OCI-LY3 (cell line): ENCODE results near the gene TSPO.

ENCODE experiments used
- H2AFZ ChIP-seq: fragments of 200-600, 300-600 bp; shearing (Covaris generic); 2 replicates; pipeline ENCODE4 v1.6.0; 2014; ENCODE audit warnings: antibody characterized with exemption, low read depth, low read length
- H3K27ac ChIP-seq: fragments of 200-600, 300-600 bp; sonication (generic); 2 replicates; pipeline ENCODE4 v1.5.1; 2014; ENCODE audit warnings: mild to moderate bottlenecking, low read length, moderate library complexity, mixed read lengths
- H3K27me3 ChIP-seq: fragments of 200-600, 300-600 bp; sonication (generic); 2 replicates; pipeline ENCODE4 v1.6.1; 2014; ENCODE audit warnings: low read depth, low read length, mixed read lengths
- H3K36me3 ChIP-seq: fragments of 200-600, 300-600 bp; sonication (generic); replicated peaks from 2 replicates; pipeline ENCODE3; 2014; ENCODE audit warnings: low read depth, low read length, mixed read lengths
- H3K4me1 ChIP-seq: fragments of 300-600, 200-600 bp; sonication (generic); 2 replicates; pipeline ENCODE4 v1.6.1; 2014; ENCODE audit warnings: low read length, mixed read lengths
- H3K4me2 ChIP-seq: fragments of 200-600, 300-600 bp; sonication (generic); 2 replicates; pipeline ENCODE4 v1.6.1; 2014; ENCODE audit warnings: low read length, mixed read lengths
- H3K4me3 ChIP-seq: fragments of 300-600, 200-600 bp; sonication (generic); 2 replicates; pipeline ENCODE4 v1.5.1; 2014; ENCODE audit warnings: antibody characterized with exemption, mild to moderate bottlenecking, low read length, moderate library complexity
- H3K79me2 ChIP-seq: fragments of 300-600, 200-600 bp; shearing (Covaris generic); 2 replicates; pipeline ENCODE4 v1.6.1; 2014; ENCODE audit warnings: mild to moderate bottlenecking, low read length, mixed read lengths
- H3K9ac ChIP-seq: fragments of 300-600, 200-600 bp; shearing (Covaris generic); 2 replicates; pipeline ENCODE4 v1.6.0; 2014; ENCODE audit warnings: mild to moderate bottlenecking, low read length, moderate library complexity
- H3K9me3 ChIP-seq: fragments of 200-600, 300-600 bp; shearing (Covaris generic); 2 replicates; pipeline ENCODE4 v1.6.1; 2014; ENCODE audit warnings: low read length, mixed read lengths; ENCODE audit not compliant: insufficient read depth
- H4K20me1 ChIP-seq: fragments of 200-600, 300-600 bp; sonication (generic); 2 replicates; pipeline ENCODE4 v1.6.1; 2016; ENCODE audit warnings: low read length, mixed read lengths; ENCODE audit not compliant: insufficient read depth
- CTCF ChIP-seq: fragments of 200-600, 300-600 bp; sonication (generic); IDR thresholded peaks from 2 replicates; pipeline ENCODE4 v1.5.1; 2014; ENCODE audit warnings: antibody characterized with exemption, low read length, low read depth
- EZH2phosphoT487 ChIP-seq: fragments of 200-600 bp; shearing (Covaris generic); IDR thresholded peaks from 2 replicates; pipeline ENCODE4 v1.6.1; 2018; ENCODE audit warnings: antibody characterized with exemption, mixed run types, low read depth

Gene TSPO

DNA sequence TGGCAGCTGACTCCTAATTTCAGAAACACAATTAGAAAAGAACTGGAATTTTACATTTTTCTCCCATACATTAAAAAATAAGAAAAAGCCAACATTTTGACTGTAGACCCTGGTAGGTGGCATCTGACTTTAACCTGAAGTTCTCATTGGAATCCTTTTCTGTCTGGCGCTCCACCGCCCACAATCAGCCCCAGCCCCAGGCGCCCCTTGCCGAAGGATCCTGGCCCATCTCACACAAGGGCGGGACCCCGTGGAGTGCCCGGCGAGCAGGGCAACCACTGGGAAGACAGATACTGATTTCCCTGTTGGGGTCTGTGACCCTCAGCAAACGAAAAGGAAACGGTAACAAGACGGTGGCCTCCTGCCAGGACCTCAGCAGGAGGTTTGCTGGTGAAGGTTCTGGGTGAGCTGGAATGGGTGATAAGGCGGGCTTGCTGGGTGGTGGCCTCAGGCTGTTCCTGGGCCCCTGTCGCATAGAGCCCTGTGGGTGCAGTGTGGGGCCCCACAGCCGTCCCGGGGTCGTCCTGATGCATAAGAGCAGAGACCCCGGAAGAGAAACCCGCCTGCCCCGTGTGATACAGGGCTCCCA lies 15.7 kb downstream of the TSPO start:
- no peak overlapping the region for H3K27ac ChIP-seq
- H3K79me2 ChIP-seq: no peaks in the 10 kb centered on the region
- TF ChIP-seq CTCF (no peak), EZH2phosphoT487 (no peak)
- H3K36me3 ChIP-seq: peaks cover 25% of the 10 kb centered on the region
- H3K4me1 ChIP-seq: no peaks in the 10 kb centered on the region
- H3K4me2 ChIP-seq: no peak overlapping the region
- H3K4me3 ChIP-seq: no peak overlapping the region
- no peaks in the 10 kb centered on the region for H3K27me3 ChIP-seq
- no peaks in the 10 kb centered on the region for H4K20me1 ChIP-seq
- H3K9ac ChIP-seq: no peak overlapping the region
- no peak overlapping the region for H2AFZ ChIP-seq
- no peaks in the 10 kb centered on the region for H3K9me3 ChIP-seq

GRCh38 chr22:43168471-43169309 lies 17.3 kb downstream of the TSPO start:
- H3K4me1 ChIP-seq: no peaks in the 10 kb centered on the region

GRCh38 chr22:43169310-43170130 lies 18.2 kb downstream of the TSPO start:
- Histone ChIP-seq H3K27me3 (no peaks in the 10 kb centered on the region), H3K27ac (no peak overlapping the region), H4K20me1 (no peaks in the 10 kb centered on the region), H3K79me2 (no peaks in the 10 kb centered on the region), H3K4me3 (no peak overlapping the region), H2AFZ (no peak overlapping the region), H3K4me1 (no peaks in the 10 kb centered on the region), H3K9ac (no peak overlapping the region), H3K36me3 (peaks cover 46% of the 10 kb centered on the region), H3K9me3 (no peaks in the 10 kb centered on the region), H3K4me2 (no peak overlapping the region)
- TF ChIP-seq EZH2phosphoT487: no peak
- no peak for TF ChIP-seq CTCF

More at GRCh38 chr22:43168471-43169309, 17.3 kb downstream of the TSPO start:
- H3K79me2 ChIP-seq: no peaks in the 10 kb centered on the region
- H3K27ac ChIP-seq: no peak overlapping the region
- TF ChIP-seq CTCF (no peak), EZH2phosphoT487 (no peak)
- H3K4me2 ChIP-seq: no peak overlapping the region
- no peaks in the 10 kb centered on the region for H3K9me3 ChIP-seq
- no peak overlapping the region for H3K9ac ChIP-seq
- H3K4me3 ChIP-seq: no peak overlapping the region
- no peak overlapping the region for H2AFZ ChIP-seq
- H3K27me3 ChIP-seq: no peaks in the 10 kb centered on the region
- H4K20me1 ChIP-seq: no peaks in the 10 kb centered on the region
- H3K36me3 ChIP-seq: peaks cover 38% of the 10 kb centered on the region

- no peak overlapping the region for H3K9ac ChIP-seq
- peaks cover 52% of the 10 kb centered on the region for H3K36me3 ChIP-seq
- no peaks in the 10 kb centered on the region for H3K9me3 ChIP-seq
- no peak overlapping the region for H3K4me3 ChIP-seq
- no peaks in the 10 kb centered on the region for H3K79me2 ChIP-seq
- H3K27ac ChIP-seq: no peak overlapping the region
- no peaks in the 10 kb centered on the region for H4K20me1 ChIP-seq
- TF ChIP-seq CTCF (no peak), EZH2phosphoT487 (no peak)
- no peaks in the 10 kb centered on the region for H3K4me1 ChIP-seq
- H3K4me2 ChIP-seq: no peak overlapping the region
- H2AFZ ChIP-seq: no peak overlapping the region
- H3K27me3 ChIP-seq: no peaks in the 10 kb centered on the region
Observed at GRCh38 chr22:43170131-43170480, 18.7 kb downstream of the TSPO start.
